OCI-LY3 (cell line): ENCODE data around the gene MX1.

Source experiments
- H2AFZ ChIP-seq: fragments of 200-600, 300-600 bp; shearing (Covaris generic); 2 replicates; pipeline ENCODE4 v1.6.0; 2014; ENCODE audit warnings: antibody characterized with exemption, low read depth, low read length
- H3K27ac ChIP-seq: fragments of 200-600, 300-600 bp; sonication (generic); 2 replicates; pipeline ENCODE4 v1.5.1; 2014; ENCODE audit warnings: mild to moderate bottlenecking, low read length, moderate library complexity, mixed read lengths
- H3K27me3 ChIP-seq: fragments of 200-600, 300-600 bp; sonication (generic); 2 replicates; pipeline ENCODE4 v1.6.1; 2014; ENCODE audit warnings: low read depth, low read length, mixed read lengths
- H3K36me3 ChIP-seq: fragments of 200-600, 300-600 bp; sonication (generic); replicated peaks from 2 replicates; pipeline ENCODE3; 2014; ENCODE audit warnings: low read depth, low read length, mixed read lengths
- H3K4me1 ChIP-seq: fragments of 300-600, 200-600 bp; sonication (generic); 2 replicates; pipeline ENCODE4 v1.6.1; 2014; ENCODE audit warnings: low read length, mixed read lengths
- H3K4me2 ChIP-seq: fragments of 200-600, 300-600 bp; sonication (generic); 2 replicates; pipeline ENCODE4 v1.6.1; 2014; ENCODE audit warnings: low read length, mixed read lengths
- H3K4me3 ChIP-seq: fragments of 300-600, 200-600 bp; sonication (generic); 2 replicates; pipeline ENCODE4 v1.5.1; 2014; ENCODE audit warnings: antibody characterized with exemption, mild to moderate bottlenecking, low read length, moderate library complexity
- H3K79me2 ChIP-seq: fragments of 300-600, 200-600 bp; shearing (Covaris generic); 2 replicates; pipeline ENCODE4 v1.6.1; 2014; ENCODE audit warnings: mild to moderate bottlenecking, low read length, mixed read lengths
- H3K9ac ChIP-seq: fragments of 300-600, 200-600 bp; shearing (Covaris generic); 2 replicates; pipeline ENCODE4 v1.6.0; 2014; ENCODE audit warnings: mild to moderate bottlenecking, low read length, moderate library complexity
- H3K9me3 ChIP-seq: fragments of 200-600, 300-600 bp; shearing (Covaris generic); 2 replicates; pipeline ENCODE4 v1.6.1; 2014; ENCODE audit warnings: low read length, mixed read lengths; ENCODE audit not compliant: insufficient read depth
- H4K20me1 ChIP-seq: fragments of 200-600, 300-600 bp; sonication (generic); 2 replicates; pipeline ENCODE4 v1.6.1; 2016; ENCODE audit warnings: low read length, mixed read lengths; ENCODE audit not compliant: insufficient read depth
- CTCF ChIP-seq: fragments of 200-600, 300-600 bp; sonication (generic); IDR thresholded peaks from 2 replicates; pipeline ENCODE4 v1.5.1; 2014; ENCODE audit warnings: antibody characterized with exemption, low read length, low read depth
- EZH2phosphoT487 ChIP-seq: fragments of 200-600 bp; shearing (Covaris generic); IDR thresholded peaks from 2 replicates; pipeline ENCODE4 v1.6.1; 2018; ENCODE audit warnings: antibody characterized with exemption, mixed run types, low read depth

MX1 gene

GRCh38 chr21:41381731-41382130 lies 44.3 kb upstream of the MX1 start:
- Histone ChIP-seq H3K4me1 (no peaks in the 10 kb centered on the region), H4K20me1 (no peaks in the 10 kb centered on the region), H3K27me3 (no peaks in the 10 kb centered on the region), H3K36me3 (peaks cover 10% of the 10 kb centered on the region), H3K4me3 (no peak overlapping the region), H3K9me3 (no peaks in the 10 kb centered on the region), H3K79me2 (no peaks in the 10 kb centered on the region), H3K9ac (no peak overlapping the region), H3K27ac (no peak overlapping the region), H3K4me2 (no peak overlapping the region), H2AFZ (no peak overlapping the region)
- TF ChIP-seq CTCF (no peak), EZH2phosphoT487 (no peak)

GRCh38 chr21:41387042-41387819 lies 38.8 kb upstream of the MX1 start:
- H3K27ac ChIP-seq, result no peak overlapping the region
- no peak for TF ChIP-seq EZH2phosphoT487
- no peak for TF ChIP-seq CTCF
- no peak overlapping the region for H3K4me2 ChIP-seq
- H3K36me3 ChIP-seq, result peaks cover 8% of the 10 kb centered on the region
- no peak overlapping the region for H3K4me3 ChIP-seq
- H3K9ac ChIP-seq, result no peak overlapping the region
- H4K20me1 ChIP-seq, result no peaks in the 10 kb centered on the region
- H3K27me3 ChIP-seq, result no peaks in the 10 kb centered on the region
- H2AFZ ChIP-seq, result no peak overlapping the region
- H3K79me2 ChIP-seq, result no peaks in the 10 kb centered on the region
- no peaks in the 10 kb centered on the region for H3K4me1 ChIP-seq
- H3K9me3 ChIP-seq, result no peaks in the 10 kb centered on the region

GRCh38 chr21:41387824-41388223 lies 38.2 kb upstream of the MX1 start:
- Histone ChIP-seq H3K4me1 (no peaks in the 10 kb centered on the region), H3K9me3 (no peaks in the 10 kb centered on the region), H3K36me3 (peaks cover 5% of the 10 kb centered on the region), H2AFZ (no peak overlapping the region), H4K20me1 (no peaks in the 10 kb centered on the region), H3K4me3 (no peak overlapping the region), H3K27me3 (no peaks in the 10 kb centered on the region), H3K4me2 (no peak overlapping the region), H3K79me2 (no peaks in the 10 kb centered on the region), H3K9ac (no peak overlapping the region), H3K27ac (no peak overlapping the region)
- TF ChIP-seq CTCF (no peak), EZH2phosphoT487 (no peak)

GRCh38 chr21:41388259-41388658 lies 37.8 kb upstream of the MX1 start:
- Histone ChIP-seq H3K27ac (no peak overlapping the region), H3K4me2 (no peak overlapping the region), H3K9ac (no peak overlapping the region), H4K20me1 (no peaks in the 10 kb centered on the region), H3K4me3 (no peak overlapping the region), H3K9me3 (no peaks in the 10 kb centered on the region), H3K79me2 (no peaks in the 10 kb centered on the region), H2AFZ (no peak overlapping the region), H3K27me3 (no peaks in the 10 kb centered on the region), H3K4me1 (no peaks in the 10 kb centered on the region), H3K36me3 (peaks cover 5% of the 10 kb centered on the region)
- no peak for TF ChIP-seq EZH2phosphoT487
- no peak for TF ChIP-seq CTCF
